MM.1S (cell line): ENCODE measurements around the gene SLC2A13.

Experiments
- DNase-seq: peaks from one replicate; pipeline ENCODE4 v3.0.0-alpha.2; 2015
- H2AFZ ChIP-seq: fragments of 300-600 bp; sonication (generic); 2 replicates; pipeline ENCODE4 v1.6.0; 2016; ENCODE audit warnings: antibody characterized with exemption, low read length
- H3F3A ChIP-seq: fragments of 300-600 bp; sonication (generic); 2 replicates; pipeline ENCODE4 v1.6.1; 2016; ENCODE audit warnings: mild to moderate bottlenecking, antibody characterized with exemption, low read length, moderate library complexity, mixed read lengths; ENCODE audit not compliant: insufficient read depth
- H3K27ac ChIP-seq: fragments of 300-600 bp; sonication (generic); 2 replicates; pipeline ENCODE4 v1.5.1; 2016; ENCODE audit warnings: mild to moderate bottlenecking, low read length
- H3K27me3 ChIP-seq: fragments of 300-600 bp; sonication (generic); replicated peaks from 2 replicates; pipeline ENCODE4 v1.6.0; 2016; ENCODE audit warnings: low read length; ENCODE audit not compliant: insufficient read depth
- H3K36me3 ChIP-seq: fragments of 300-600 bp; sonication (generic); replicated peaks from 2 replicates; pipeline ENCODE4 v1.6.1; 2016; ENCODE audit warnings: mild to moderate bottlenecking, low read length, mixed read lengths; ENCODE audit not compliant: insufficient read depth
- H3K4me1 ChIP-seq: fragments of 300-600 bp; sonication (generic); 2 replicates; pipeline ENCODE4 v1.6.1; 2016; ENCODE audit warnings: low read length, mixed read lengths
- H3K4me2 ChIP-seq: fragments of 300-600 bp; sonication (generic); 2 replicates; pipeline ENCODE4 v1.6.0; 2016; ENCODE audit warnings: low read depth, low read length
- H3K4me3 ChIP-seq: fragments of 300-600 bp; sonication (generic); 2 replicates; pipeline ENCODE4 v1.5.1; 2016; ENCODE audit warnings: low read length, mixed read lengths
- H3K79me2 ChIP-seq: fragments of 300-600 bp; sonication (generic); 2 replicates; pipeline ENCODE4 v1.6.1; 2016; ENCODE audit warnings: mixed run types, low read length, mixed read lengths
- H3K9ac ChIP-seq: fragments of 300-600 bp; sonication (generic); 2 replicates; pipeline ENCODE4 v1.6.1; 2016; ENCODE audit warnings: low read length, mixed read lengths
- H3K9me2 ChIP-seq: fragments of 300-600 bp; sonication (generic); replicated peaks from 2 replicates; pipeline ENCODE4 v1.6.1; 2016; ENCODE audit warnings: mild to moderate bottlenecking, low read length, mixed read lengths; ENCODE audit not compliant: insufficient read depth
- H3K9me3 ChIP-seq: fragments of 300-600 bp; sonication (generic); replicated peaks from 2 replicates; pipeline ENCODE4 v1.6.1; 2016; ENCODE audit warnings: mild to moderate bottlenecking, low read length, mixed read lengths; ENCODE audit not compliant: insufficient read depth
- H4K20me1 ChIP-seq: fragments of 300-600 bp; sonication (generic); 2 replicates; pipeline ENCODE4 v1.6.1; 2016; ENCODE audit warnings: mild to moderate bottlenecking, low read length, moderate library complexity, mixed read lengths; ENCODE audit not compliant: insufficient read depth
- CTCF ChIP-seq: fragments of 300-600 bp; sonication (generic); IDR thresholded peaks from 2 replicates; pipeline ENCODE4 v1.5.1; 2016; ENCODE audit warnings: antibody characterized with exemption, low read length, mixed read lengths
- EZH2 ChIP-seq: fragments of 300-600 bp; sonication (generic); optimal IDR thresholded peaks from 2 replicates; pipeline ENCODE3; 2017; ENCODE audit warnings: low read depth, mild to moderate bottlenecking, antibody characterized with exemption, low read length, mixed read lengths
- EZH2phosphoT487 ChIP-seq: fragments of 300-600 bp; sonication (generic); IDR thresholded peaks from 2 replicates; pipeline ENCODE4 v1.6.1; 2018; ENCODE audit warnings: antibody characterized with exemption, low read length

The SLC2A13 gene

GRCh38 chr12:39830852-39831520 lies 274.9 kb downstream of the SLC2A13 start:
- Histone ChIP-seq H3K36me3 (no peaks in the 10 kb centered on the region), H3K4me2 (no peak overlapping the region), H4K20me1 (no peaks in the 10 kb centered on the region), H3K9me2 (no peaks in the 10 kb centered on the region; the same call in 1 of the 2 replicates), H3K27me3 (no peaks in the 10 kb centered on the region), H2AFZ (no peak overlapping the region), H3K4me3 (no peak overlapping the region), H3K9ac (no peak overlapping the region), H3K79me2 (no peaks in the 10 kb centered on the region), H3K4me1 (no peaks in the 10 kb centered on the region), H3K9me3 (no peaks in the 10 kb centered on the region), H3K27ac (no peak overlapping the region), H3F3A (no peaks in the 10 kb centered on the region)
- TF ChIP-seq CTCF = no peak
- TF ChIP-seq EZH2 = no peak
- no peak for TF ChIP-seq EZH2phosphoT487
- DNase-seq = no peak

GRCh38 chr12:39830171-39830570 lies 275.7 kb downstream of the SLC2A13 start:
- H3K9ac ChIP-seq = no peak overlapping the region
- H3K79me2 ChIP-seq = no peaks in the 10 kb centered on the region
- TF ChIP-seq EZH2phosphoT487 (no peak), EZH2 (no peak), CTCF (no peak)

GRCh38 chr12:39824505-39825212 lies 281.2 kb downstream of the SLC2A13 start:
- no peak for DNase-seq
- Histone ChIP-seq H3K27ac (no peak overlapping the region), H3K9ac (no peak overlapping the region), H3K36me3 (no peaks in the 10 kb centered on the region), H3K27me3 (no peaks in the 10 kb centered on the region), H3K9me2 (no peaks in the 10 kb centered on the region; the same call in 1 of the 2 replicates), H3K4me3 (no peak overlapping the region), H3K4me1 (no peaks in the 10 kb centered on the region), H3F3A (no peaks in the 10 kb centered on the region), H2AFZ (no peak overlapping the region), H3K79me2 (no peaks in the 10 kb centered on the region), H3K4me2 (no peak overlapping the region), H4K20me1 (no peaks in the 10 kb centered on the region), H3K9me3 (no peaks in the 10 kb centered on the region)
- TF ChIP-seq CTCF = no peak
- no peak for TF ChIP-seq EZH2phosphoT487
- no peak for TF ChIP-seq EZH2

More at GRCh38 chr12:39830171-39830570, 275.7 kb downstream of the SLC2A13 start:
- H2AFZ ChIP-seq = no peak overlapping the region
- H3K4me1 ChIP-seq = no peaks in the 10 kb centered on the region
- no peaks in the 10 kb centered on the region for H3K27me3 ChIP-seq
- no peaks in the 10 kb centered on the region; the same call in 1 of the 2 replicates for H3K9me2 ChIP-seq
- H3K4me3 ChIP-seq = no peak overlapping the region
- H3F3A ChIP-seq = no peaks in the 10 kb centered on the region
- no peak overlapping the region for H3K4me2 ChIP-seq
- H3K36me3 ChIP-seq = no peaks in the 10 kb centered on the region
- H3K9me3 ChIP-seq = no peaks in the 10 kb centered on the region
- no peak for DNase-seq
- H3K27ac ChIP-seq = no peak overlapping the region
- no peaks in the 10 kb centered on the region for H4K20me1 ChIP-seq
